ENCODE results near the gene ITGA8.

- TF ChIP-seq CTCF (IDR thresholded peaks at IDR 0.05) = no peak
- no peak for TF ChIP-seq POLR2A (IDR thresholded peaks at IDR 0.05)
Measured at GRCh38 chr10:15567952-15568351, 151.8 kb downstream of the ITGA8 start.
